Measurements from ENCODE around the gene TMEM9.

TMEM9 gene

GRCh38 chr1:201126832-201127754, 27.2 kb downstream of the TMEM9 start, which contains the start of gene ASCL5:
TSS of gene ASCL5 (minus strand) at chr1:201127184. CDS start at chr1:201115372, 11,812 bp downstream.
- no peak for DNase-seq (ENCODE audit: low read depth)

GRCh38 chr1:201126463-201126831, 27.8 kb downstream of the TMEM9 start:
- DNase-seq (ENCODE audit: low read depth) = no peak

GRCh38 chr1:201125800-201126199, 28.5 kb downstream of the TMEM9 start:
- DNase-seq (ENCODE audit: low read depth) = no peak

GRCh38 chr1:201125019-201125418, 29.3 kb downstream of the TMEM9 start:
- no peak for DNase-seq (ENCODE audit: low read depth)

- DNase-seq (ENCODE audit: low read depth) = no peak
Observed at GRCh38 chr1:201123866-201124265, 30.4 kb downstream of the TMEM9 start.

- no peak for DNase-seq (ENCODE audit: low read depth)
Observed at GRCh38 chr1:201122321-201122957, 31.8 kb downstream of the TMEM9 start.

GRCh38 chr1:201119206-201120197, 34.8 kb downstream of the TMEM9 start:
- DNase-seq (ENCODE audit: low read depth) = peak; percentile 7

- DNase-seq (ENCODE audit: low read depth) = no peak
Observed at GRCh38 chr1:201116091-201116490, 38.2 kb downstream of the TMEM9 start.

GRCh38 chr1:201115390-201115937, 38.8 kb downstream of the TMEM9 start:
- no peak for DNase-seq (ENCODE audit: low read depth)

- DNase-seq (ENCODE audit: low read depth) = peak; percentile 47
Observed at GRCh38 chr1:201114245-201115131, 39.8 kb downstream of the TMEM9 start.

- DNase-seq (ENCODE audit: low read depth) = no peak
Observed at GRCh38 chr1:201113451-201114244, 40.6 kb downstream of the TMEM9 start.

GRCh38 chr1:201112926-201113325, 41.3 kb downstream of the TMEM9 start:
- DNase-seq (ENCODE audit: low read depth) = no peak

GRCh38 chr1:201112173-201112731, 42.0 kb downstream of the TMEM9 start, which contains the start of gene CACNA1S:
TSS of gene CACNA1S (minus strand) at chr1:201112426. CDS start at chr1:201112339, 87 bp downstream.
- no peak for DNase-seq (ENCODE audit: low read depth)

- no peak for DNase-seq (ENCODE audit: low read depth)
Observed at GRCh38 chr1:201111672-201112071, 42.6 kb downstream of the TMEM9 start.

GRCh38 chr1:201111156-201111555, 43.1 kb downstream of the TMEM9 start:
- no peak for DNase-seq (ENCODE audit: low read depth)

GRCh38 chr1:201110616-201111015, 43.7 kb downstream of the TMEM9 start:
- DNase-seq (ENCODE audit: low read depth) = no peak

GRCh38 chr1:201110138-201110537, 44.1 kb downstream of the TMEM9 start:
- DNase-seq (ENCODE audit: low read depth) = no peak

- DNase-seq (ENCODE audit: low read depth) = no peak
Observed at GRCh38 chr1:201109651-201110050, 44.6 kb downstream of the TMEM9 start.

- DNase-seq (ENCODE audit: low read depth) = no peak
Observed at GRCh38 chr1:201108614-201109013, 45.7 kb downstream of the TMEM9 start.

All from activated gamma-delta T cell treated with anti-CD3 and anti-CD28 coated beads, Interleukin-2, amount 50 U/mL, for 16 hours (primary cell).